ENCODE data around the gene ZNF74.

The ZNF74 gene

DNA sequence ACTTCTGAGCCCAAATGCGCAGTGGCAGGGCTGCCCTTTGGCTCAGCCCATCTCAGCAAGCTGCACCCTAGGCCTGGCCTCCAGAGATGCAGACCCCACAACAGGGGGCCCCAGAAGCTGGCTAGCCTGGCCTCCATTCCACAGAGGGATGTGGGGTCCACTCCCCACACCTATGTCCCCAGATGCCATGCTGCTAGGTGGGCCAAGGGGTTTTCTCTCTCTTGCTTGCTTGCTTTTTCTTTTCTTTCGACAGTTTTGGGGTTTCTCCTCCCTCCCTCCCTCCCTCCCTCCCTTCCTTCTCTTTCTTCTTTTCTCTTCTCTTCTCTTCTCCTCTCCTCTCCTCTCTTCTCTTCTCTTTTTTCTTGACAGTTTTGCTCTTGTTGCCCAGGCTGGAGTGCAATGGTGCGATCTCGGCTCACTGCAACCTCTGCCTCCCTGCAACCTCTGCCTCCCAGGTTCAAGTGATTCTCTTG lies 34.0 kb downstream of the ZNF74 start:
- H3K4me1 ChIP-seq = no peaks in the 10 kb centered on the region
- no peaks in the 10 kb centered on the region for H3K79me2 ChIP-seq
- H3K9ac ChIP-seq = no peak overlapping the region
- H3K27me3 ChIP-seq (ENCODE audit: control insufficient read depth, insufficient read depth, low read length) = peaks cover 10% of the 10 kb centered on the region
- TF ChIP-seq, protein P1, sequence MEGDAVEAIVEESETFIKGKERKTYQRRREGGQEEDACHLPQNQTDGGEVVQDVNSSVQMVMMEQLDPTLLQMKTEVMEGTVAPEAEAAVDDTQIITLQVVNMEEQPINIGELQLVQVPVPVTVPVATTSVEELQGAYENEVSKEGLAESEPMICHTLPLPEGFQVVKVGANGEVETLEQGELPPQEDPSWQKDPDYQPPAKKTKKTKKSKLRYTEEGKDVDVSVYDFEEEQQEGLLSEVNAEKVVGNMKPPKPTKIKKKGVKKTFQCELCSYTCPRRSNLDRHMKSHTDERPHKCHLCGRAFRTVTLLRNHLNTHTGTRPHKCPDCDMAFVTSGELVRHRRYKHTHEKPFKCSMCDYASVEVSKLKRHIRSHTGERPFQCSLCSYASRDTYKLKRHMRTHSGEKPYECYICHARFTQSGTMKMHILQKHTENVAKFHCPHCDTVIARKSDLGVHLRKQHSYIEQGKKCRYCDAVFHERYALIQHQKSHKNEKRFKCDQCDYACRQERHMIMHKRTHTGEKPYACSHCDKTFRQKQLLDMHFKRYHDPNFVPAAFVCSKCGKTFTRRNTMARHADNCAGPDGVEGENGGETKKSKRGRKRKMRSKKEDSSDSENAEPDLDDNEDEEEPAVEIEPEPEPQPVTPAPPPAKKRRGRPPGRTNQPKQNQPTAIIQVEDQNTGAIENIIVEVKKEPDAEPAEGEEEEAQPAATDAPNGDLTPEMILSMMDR (IDR thresholded peaks at IDR 0.05) = no peak
- H3K4me2 ChIP-seq (ENCODE audit: low read length) = no peak overlapping the region
- H3K4me3 ChIP-seq (ENCODE audit: low read depth, low read length) = no peak overlapping the region
- no peaks in the 10 kb centered on the region for H3K36me3 ChIP-seq (ENCODE audit: control insufficient read depth, insufficient read depth, low read length)
- H3K27ac ChIP-seq = no peak overlapping the region
- no peak overlapping the region for H2AFZ ChIP-seq
- no peaks in the 10 kb centered on the region for H3K9me3 ChIP-seq (ENCODE audit: control insufficient read depth, low read length)

DNA sequence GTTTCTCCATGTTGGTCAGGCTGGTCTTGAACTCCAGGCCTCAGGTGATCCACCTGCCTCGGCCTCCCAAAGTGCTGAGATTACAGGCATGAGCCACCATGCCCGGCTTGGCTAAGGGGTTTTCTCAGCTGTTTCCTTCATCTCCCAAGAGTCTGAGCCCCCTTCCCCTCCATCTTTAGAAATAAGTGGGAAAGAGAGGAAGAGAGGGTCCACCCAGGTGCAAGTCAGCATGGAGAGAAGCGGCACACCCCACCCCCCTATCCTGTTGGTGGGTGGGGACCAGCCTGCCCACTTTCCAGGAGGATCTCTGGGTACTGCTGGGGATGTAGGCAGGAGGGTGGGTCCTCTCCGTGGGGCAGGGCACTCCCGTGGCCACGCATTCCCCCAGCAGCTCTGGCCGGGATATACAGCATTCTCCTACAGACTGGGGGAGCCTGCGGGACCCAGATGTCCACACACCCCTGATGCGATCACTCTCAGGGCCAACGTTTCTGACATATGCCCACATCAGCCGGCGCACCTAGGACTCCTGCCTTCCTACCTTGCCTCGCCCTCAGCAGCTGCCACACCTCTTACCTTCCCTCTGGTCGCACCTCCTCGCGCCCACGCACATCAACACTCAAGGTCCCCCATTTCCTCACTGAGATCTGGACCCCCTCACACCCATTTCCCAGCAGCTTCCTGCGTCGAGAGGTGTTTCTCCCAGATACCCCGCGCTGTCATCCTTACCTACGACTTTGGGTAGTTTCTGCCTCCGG lies 34.7 kb downstream of the ZNF74 start:
- Histone ChIP-seq H3K4me2 (ENCODE audit: low read length) (peak overlapping the region; percentile 4), H3K4me3 (ENCODE audit: low read depth, low read length) (peak overlapping the region; percentile 11), H3K4me1 (no peaks in the 10 kb centered on the region), H3K9ac (no peak overlapping the region), H3K27me3 (ENCODE audit: control insufficient read depth, insufficient read depth, low read length) (peaks cover 10% of the 10 kb centered on the region), H3K27ac (no peak overlapping the region), H3K36me3 (ENCODE audit: control insufficient read depth, insufficient read depth, low read length) (no peaks in the 10 kb centered on the region), H2AFZ (no peak overlapping the region), H3K79me2 (no peaks in the 10 kb centered on the region), H3K9me3 (ENCODE audit: control insufficient read depth, low read length) (no peaks in the 10 kb centered on the region)
- TF ChIP-seq, protein P1 (IDR thresholded peaks at IDR 0.05) = no peak

DNA sequence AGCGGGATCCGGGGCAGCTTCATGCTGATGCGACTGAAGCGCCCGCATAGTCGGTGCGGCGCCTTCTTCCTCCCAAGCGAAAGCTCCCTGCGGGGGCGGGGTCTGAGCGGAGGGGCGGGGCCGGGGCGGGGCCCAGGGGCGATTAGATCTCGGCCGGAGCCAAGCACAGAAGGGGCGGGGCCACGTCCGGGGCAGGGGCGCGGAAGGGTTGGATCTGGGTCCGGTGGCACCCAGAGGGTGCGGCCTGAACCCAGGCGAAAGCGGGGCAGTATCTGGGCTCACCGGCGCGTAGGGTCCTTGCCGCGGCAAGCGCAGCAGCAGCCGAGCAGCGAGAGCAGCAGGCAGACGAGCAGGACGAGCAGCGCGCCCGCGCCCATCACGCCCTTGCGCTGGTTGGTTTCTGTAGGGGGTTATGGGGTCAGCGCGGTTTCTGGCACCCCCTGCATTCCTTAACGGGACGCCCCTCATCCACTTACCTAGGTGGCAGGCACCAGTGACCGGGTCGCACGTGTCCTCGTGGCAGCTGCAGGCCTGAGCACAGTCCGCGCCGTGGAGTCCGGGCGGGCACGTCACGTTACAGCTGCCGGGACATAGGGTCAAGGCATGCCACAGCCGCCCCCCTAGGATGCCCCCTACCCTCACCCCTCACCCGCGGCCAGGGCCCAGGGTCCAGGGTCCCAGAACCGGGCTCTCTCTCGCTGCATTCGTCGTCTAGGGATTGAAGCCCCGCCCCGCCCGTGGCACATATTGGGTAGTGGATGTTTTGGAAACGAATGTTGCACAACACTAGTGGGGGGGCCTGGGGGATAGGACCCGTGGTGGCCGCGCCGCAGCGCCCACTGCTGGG lies 35.5 kb downstream of the ZNF74 start:
- Histone ChIP-seq H3K79me2 (no peaks in the 10 kb centered on the region), H2AFZ (no peak overlapping the region), H3K9me3 (ENCODE audit: control insufficient read depth, low read length) (no peaks in the 10 kb centered on the region), H3K4me2 (ENCODE audit: low read length) (peak overlapping the region; percentile 4), H3K27ac (no peak overlapping the region), H3K4me3 (ENCODE audit: low read depth, low read length) (peak overlapping the region; percentile 11), H3K9ac (no peak overlapping the region), H3K27me3 (ENCODE audit: control insufficient read depth, insufficient read depth, low read length) (peaks cover 10% of the 10 kb centered on the region), H3K4me1 (no peaks in the 10 kb centered on the region), H3K36me3 (ENCODE audit: control insufficient read depth, insufficient read depth, low read length) (no peaks in the 10 kb centered on the region)
- TF ChIP-seq, protein P1 (IDR thresholded peaks at IDR 0.05) = no peak

DNA sequence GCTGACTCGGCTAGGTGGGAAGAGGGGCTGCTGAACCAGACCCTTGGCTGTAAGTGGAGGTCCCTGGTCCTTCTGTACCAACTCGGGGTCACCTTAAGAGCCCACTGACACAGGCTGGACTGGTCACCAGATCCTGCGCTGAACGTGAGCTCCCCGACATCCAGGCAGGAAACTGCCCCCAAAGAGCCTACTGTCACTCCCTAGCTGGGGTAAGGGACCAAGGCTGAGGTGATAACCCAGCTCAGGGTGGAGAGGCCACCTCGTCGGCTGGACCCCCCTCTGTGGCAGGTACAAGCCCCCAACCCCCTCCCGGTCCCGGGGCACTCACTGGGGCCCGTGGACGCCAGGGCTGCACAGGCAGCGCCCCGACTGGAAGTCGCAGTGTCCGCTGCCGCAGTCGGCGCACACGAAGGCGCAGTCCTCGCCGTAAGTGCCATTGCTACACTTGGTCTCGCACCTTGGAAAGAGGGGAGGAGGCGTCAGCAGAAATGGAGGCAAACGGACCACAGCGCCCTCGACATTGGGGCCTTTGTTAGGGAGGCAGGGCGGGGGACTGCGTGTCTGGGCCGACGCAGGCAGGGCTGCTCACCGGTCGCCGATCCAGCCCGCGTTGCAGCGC lies 36.3 kb downstream of the ZNF74 start:
- peaks cover 10% of the 10 kb centered on the region for H3K27me3 ChIP-seq (ENCODE audit: control insufficient read depth, insufficient read depth, low read length)
- H3K4me1 ChIP-seq = no peaks in the 10 kb centered on the region
- TF ChIP-seq, protein P1 (IDR thresholded peaks at IDR 0.05) = no peak

More for the DNA sequence above, 36.3 kb downstream of the ZNF74 start:
- no peaks in the 10 kb centered on the region for H3K79me2 ChIP-seq
- H3K9me3 ChIP-seq (ENCODE audit: control insufficient read depth, low read length) = no peaks in the 10 kb centered on the region
- H3K9ac ChIP-seq = no peak overlapping the region
- H3K4me2 ChIP-seq (ENCODE audit: low read length) = peak overlapping the region; percentile 62
- H3K36me3 ChIP-seq (ENCODE audit: control insufficient read depth, insufficient read depth, low read length) = no peaks in the 10 kb centered on the region
- peak overlapping the region; percentile 4 for H3K4me3 ChIP-seq (ENCODE audit: low read depth, low read length)
- no peak overlapping the region for H3K27ac ChIP-seq
- H2AFZ ChIP-seq = no peak overlapping the region

All from parathyroid adenoma (tissue), 2 donors.